ENCODE measurements around the gene CRYGD.
"Not testable (repeated sequence)": the region's sequence is repeated elsewhere in the genome, so short reads cannot be mapped to it uniquely, and the experiment has no call there.

The CRYGD gene

GRCh38 chr2:208112969-208113368, 11.4 kb downstream of the CRYGD start:
- no peaks in the 10 kb centered on the region for H3K79me2 ChIP-seq (ENCODE audit: insufficient read depth, low read length)
- no peaks in the 10 kb centered on the region for H3K36me3 ChIP-seq (ENCODE audit: insufficient read depth, low read length)
- H3K4me2 ChIP-seq (ENCODE audit: insufficient read depth, low read length), result no peak overlapping the region
- no peaks in the 10 kb centered on the region for H3K27me3 ChIP-seq (ENCODE audit: insufficient read depth, low read length, poor library complexity)
- H3K9me3 ChIP-seq (ENCODE audit: insufficient read depth, low read length, severe bottlenecking), result no peaks in the 10 kb centered on the region
- no peak overlapping the region for H3K27ac ChIP-seq (ENCODE audit: low read length)
- DNase-seq (no peak), ATAC-seq (ENCODE audit: insufficient read depth, low read depth) (no peak)
- H2AFZ ChIP-seq (ENCODE audit: low read depth, low read length), result no peak overlapping the region
- TF ChIP-seq CTCF (IDR thresholded peaks at IDR 0.05; ENCODE audit: borderline replicate concordance, extremely low read depth, low read length, poor library complexity, severe bottlenecking) (no peak), EZH2 (IDR thresholded peaks at IDR 0.05; ENCODE audit: borderline replicate concordance, low read depth, low read length, severe bottlenecking) (no peak)
- no peak overlapping the region for H3K9ac ChIP-seq (ENCODE audit: low read depth, low read length)
- no peaks in the 10 kb centered on the region for H4K20me1 ChIP-seq (ENCODE audit: insufficient read depth, low read length)
- H3K4me1 ChIP-seq (ENCODE audit: insufficient read depth, low read length), result no peaks in the 10 kb centered on the region
- H3K4me3 ChIP-seq (ENCODE audit: low read depth in 1 of 2, low read length in 2 of 2), result no peak overlapping the region

- not testable (repeated sequence) for H3K27me3 ChIP-seq (ENCODE audit: insufficient read depth, low read length, poor library complexity)
Observed at GRCh38 chr2:208112273-208112745, 12.0 kb downstream of the CRYGD start.

GRCh38 chr2:208103616-208104015, 20.7 kb downstream of the CRYGD start:
- Histone ChIP-seq H2AFZ (ENCODE audit: low read depth, low read length) (no peak overlapping the region), H3K9ac (ENCODE audit: low read depth, low read length) (no peak overlapping the region), H3K27ac (ENCODE audit: low read length) (no peak overlapping the region), H3K27me3 (ENCODE audit: insufficient read depth, low read length, poor library complexity) (no peaks in the 10 kb centered on the region), H3K4me2 (ENCODE audit: insufficient read depth, low read length) (no peak overlapping the region), H3K4me3 (ENCODE audit: low read depth in 1 of 2, low read length in 2 of 2) (no peak overlapping the region), H3K4me1 (ENCODE audit: insufficient read depth, low read length) (peaks cover 30% of the 10 kb centered on the region), H3K79me2 (ENCODE audit: insufficient read depth, low read length) (no peaks in the 10 kb centered on the region), H4K20me1 (ENCODE audit: insufficient read depth, low read length) (no peaks in the 10 kb centered on the region), H3K9me3 (ENCODE audit: insufficient read depth, low read length, severe bottlenecking) (no peaks in the 10 kb centered on the region), H3K36me3 (ENCODE audit: insufficient read depth, low read length) (no peaks in the 10 kb centered on the region)
- TF ChIP-seq EZH2 (IDR thresholded peaks at IDR 0.05; ENCODE audit: borderline replicate concordance, low read depth, low read length, severe bottlenecking) (no peak), CTCF (IDR thresholded peaks at IDR 0.05; ENCODE audit: borderline replicate concordance, extremely low read depth, low read length, poor library complexity, severe bottlenecking) (no peak)
- no peak for DNase-seq
- ATAC-seq (ENCODE audit: insufficient read depth, low read depth), result no peak

More at GRCh38 chr2:208112273-208112745, 12.0 kb downstream of the CRYGD start:
- H2AFZ ChIP-seq (ENCODE audit: low read depth, low read length); H3K9ac ChIP-seq (ENCODE audit: low read depth, low read length); H3K27ac ChIP-seq (ENCODE audit: low read length); H3K9me3 ChIP-seq (ENCODE audit: insufficient read depth, low read length, severe bottlenecking); H3K4me2 ChIP-seq (ENCODE audit: insufficient read depth, low read length); H3K36me3 ChIP-seq (ENCODE audit: insufficient read depth, low read length); DNase-seq; H3K79me2 ChIP-seq (ENCODE audit: insufficient read depth, low read length); H3K4me3 ChIP-seq (ENCODE audit: low read depth in 1 of 2, low read length in 2 of 2); H3K4me1 ChIP-seq (ENCODE audit: insufficient read depth, low read length); ATAC-seq (ENCODE audit: insufficient read depth, low read depth); H4K20me1 ChIP-seq (ENCODE audit: insufficient read depth, low read length): not testable (repeated sequence)

- H3K4me1 ChIP-seq (ENCODE audit: insufficient read depth, low read length), result peaks cover 30% of the 10 kb centered on the region
- no peaks in the 10 kb centered on the region for H3K36me3 ChIP-seq (ENCODE audit: insufficient read depth, low read length)
- H3K9ac ChIP-seq (ENCODE audit: low read depth, low read length), result peak overlapping the region; percentile 42
- ATAC-seq (ENCODE audit: insufficient read depth, low read depth) (peak; percentile 13; the same call in 1 of the 3 replicates), DNase-seq (no peak)
- no peaks in the 10 kb centered on the region for H3K9me3 ChIP-seq (ENCODE audit: insufficient read depth, low read length, severe bottlenecking)
- TF ChIP-seq EZH2 (IDR thresholded peaks at IDR 0.05; ENCODE audit: borderline replicate concordance, low read depth, low read length, severe bottlenecking) (no peak), CTCF (IDR thresholded peaks at IDR 0.05; ENCODE audit: borderline replicate concordance, extremely low read depth, low read length, poor library complexity, severe bottlenecking) (peak; percentile 55)
- H3K27me3 ChIP-seq (ENCODE audit: insufficient read depth, low read length, poor library complexity), result no peaks in the 10 kb centered on the region
- H3K4me2 ChIP-seq (ENCODE audit: insufficient read depth, low read length), result peak overlapping the region; percentile 53; the same call in 1 of the 2 replicates
- no peaks in the 10 kb centered on the region for H3K79me2 ChIP-seq (ENCODE audit: insufficient read depth, low read length)
- peak overlapping the region; percentile 68 for H3K27ac ChIP-seq (ENCODE audit: low read length)
- no peaks in the 10 kb centered on the region for H4K20me1 ChIP-seq (ENCODE audit: insufficient read depth, low read length)
- H3K4me3 ChIP-seq (ENCODE audit: low read depth in 1 of 2, low read length in 2 of 2), result no peak overlapping the region
- H2AFZ ChIP-seq (ENCODE audit: low read depth, low read length), result peak overlapping the region; percentile 25; the same call in 1 of the 2 replicates
Observed at GRCh38 chr2:208101716-208102631, 22.4 kb downstream of the CRYGD start.

All from DND-41 (cell line).